ENCODE data around the gene RPS6KB1.

The RPS6KB1 gene

GRCh38 chr17:59859444-59860025, 33.4 kb upstream of the RPS6KB1 start:
- no peak overlapping the region for H3K27ac ChIP-seq (replicated peaks)
- no peaks in the 10 kb centered on the region for H3K27me3 ChIP-seq (ENCODE audit: insufficient read depth, poor library complexity, severe bottlenecking)
- peak in 1 of 2 experiments; percentile 26 for DNase-seq (ENCODE audit: low read depth in 1 of 2, low spot score in 1 of 2)
- TF ChIP-seq SPI1 (IDR thresholded peaks at IDR 0.05; ENCODE audit: borderline replicate concordance, low read depth) (no peak), CTCF (IDR thresholded peaks at IDR 0.05; ENCODE audit: insufficient read depth, low read length) (peak; percentile 16)
- no peak overlapping the region for H3K4me3 ChIP-seq (replicated peaks; ENCODE audit: insufficient read depth, low read length)

- Histone ChIP-seq H3K27me3 (ENCODE audit: insufficient read depth, poor library complexity, severe bottlenecking) (no peaks in the 10 kb centered on the region), H3K27ac (replicated peaks) (no peak overlapping the region), H3K4me3 (replicated peaks; ENCODE audit: insufficient read depth, low read length) (no peak overlapping the region)
- DNase-seq (ENCODE audit: low read depth in 1 of 2, low spot score in 1 of 2) = no peak
- TF ChIP-seq REST (IDR thresholded peaks at IDR 0.05; ENCODE audit: insufficient replicate concordance, low read depth) (no peak), CTCF (IDR thresholded peaks at IDR 0.05; ENCODE audit: insufficient read depth, low read length) (no peak), SPI1 (IDR thresholded peaks at IDR 0.05; ENCODE audit: borderline replicate concordance, low read depth) (no peak), GABPA (IDR thresholded peaks at IDR 0.05; ENCODE audit: low read depth) (no peak), POLR2AphosphoS5 (IDR thresholded peaks at IDR 0.05; ENCODE audit: low read depth) (no peak)
Measured at GRCh38 chr17:59863616-59864015, 29.3 kb upstream of the RPS6KB1 start.

- H3K27ac ChIP-seq (replicated peaks) = no peak overlapping the region
Measured at GRCh38 chr17:59869941-59870218, 23.0 kb upstream of the RPS6KB1 start.

More at GRCh38 chr17:59869941-59870218, 23.0 kb upstream of the RPS6KB1 start:
- no peak for DNase-seq (ENCODE audit: low read depth in 1 of 2, low spot score in 1 of 2)
- Histone ChIP-seq H3K4me3 (replicated peaks; ENCODE audit: insufficient read depth, low read length) (no peak overlapping the region), H3K27me3 (ENCODE audit: insufficient read depth, poor library complexity, severe bottlenecking) (no peaks in the 10 kb centered on the region)
- TF ChIP-seq REST (IDR thresholded peaks at IDR 0.05; ENCODE audit: insufficient replicate concordance, low read depth) = no peak
- no peak for TF ChIP-seq GABPA (IDR thresholded peaks at IDR 0.05; ENCODE audit: low read depth)
- no peak for TF ChIP-seq SPI1 (IDR thresholded peaks at IDR 0.05; ENCODE audit: borderline replicate concordance, low read depth)
- TF ChIP-seq POLR2AphosphoS5 (IDR thresholded peaks at IDR 0.05; ENCODE audit: low read depth) = no peak
- no peak for TF ChIP-seq CTCF (IDR thresholded peaks at IDR 0.05; ENCODE audit: insufficient read depth, low read length)
